Dendritic cell treated with granulocyte-macrophage colony-stimulating factor and Interleukin-4, amounts not matched to agents 40 ng/mL and 50 ng/mL, for 4 days (primary cell): ENCODE results near the gene MPG.

ENCODE experiments used
- H3K27ac Mint-ChIP-seq: one replicate; pipeline ENCODE4 v1.8.0; 2022; ENCODE audit warnings: mild to moderate bottlenecking, mixed read lengths
- H3K27me3 Mint-ChIP-seq: one replicate; pipeline ENCODE4 v1.8.0; 2022; ENCODE audit warnings: mild to moderate bottlenecking, mixed read lengths
- H3K36me3 Mint-ChIP-seq: one replicate; pipeline ENCODE4 v1.8.0; 2022; ENCODE audit warnings: low read depth, mixed read lengths
- H3K4me1 Mint-ChIP-seq: one replicate; pipeline ENCODE4 v1.8.0; 2022; ENCODE audit warnings: low read depth, mixed read lengths
- H3K4me3 Mint-ChIP-seq: one replicate; pipeline ENCODE4 v1.8.0; 2022; ENCODE audit warnings: mild to moderate bottlenecking, moderate library complexity, mixed read lengths
- H3K9me3 Mint-ChIP-seq: one replicate; pipeline ENCODE4 v1.8.0; 2022; ENCODE audit warnings: mixed read lengths
- intact Hi-C: fragments of 100-400 bp; cut with micrococcal nuclease; formaldehyde crosslinking; loops from one replicate; pipeline ENCODE4 v1.15.0; 2022

MPG gene

GRCh38 chr16:78444-79150 lies 572 bp downstream of the MPG start:
- H3K36me3 Mint-ChIP-seq, result peaks cover 46% of the 10 kb centered on the region
- peaks cover 56% of the 10 kb centered on the region for H3K4me1 Mint-ChIP-seq
- H3K27ac Mint-ChIP-seq, result peak overlapping the region; percentile 62
- no peaks in the 10 kb centered on the region for H3K9me3 Mint-ChIP-seq
- H3K27me3 Mint-ChIP-seq, result peaks cover 24% of the 10 kb centered on the region
- H3K4me3 Mint-ChIP-seq, result peak overlapping the region; percentile 81
- intact Hi-C loops, result no loop called here

DNA sequence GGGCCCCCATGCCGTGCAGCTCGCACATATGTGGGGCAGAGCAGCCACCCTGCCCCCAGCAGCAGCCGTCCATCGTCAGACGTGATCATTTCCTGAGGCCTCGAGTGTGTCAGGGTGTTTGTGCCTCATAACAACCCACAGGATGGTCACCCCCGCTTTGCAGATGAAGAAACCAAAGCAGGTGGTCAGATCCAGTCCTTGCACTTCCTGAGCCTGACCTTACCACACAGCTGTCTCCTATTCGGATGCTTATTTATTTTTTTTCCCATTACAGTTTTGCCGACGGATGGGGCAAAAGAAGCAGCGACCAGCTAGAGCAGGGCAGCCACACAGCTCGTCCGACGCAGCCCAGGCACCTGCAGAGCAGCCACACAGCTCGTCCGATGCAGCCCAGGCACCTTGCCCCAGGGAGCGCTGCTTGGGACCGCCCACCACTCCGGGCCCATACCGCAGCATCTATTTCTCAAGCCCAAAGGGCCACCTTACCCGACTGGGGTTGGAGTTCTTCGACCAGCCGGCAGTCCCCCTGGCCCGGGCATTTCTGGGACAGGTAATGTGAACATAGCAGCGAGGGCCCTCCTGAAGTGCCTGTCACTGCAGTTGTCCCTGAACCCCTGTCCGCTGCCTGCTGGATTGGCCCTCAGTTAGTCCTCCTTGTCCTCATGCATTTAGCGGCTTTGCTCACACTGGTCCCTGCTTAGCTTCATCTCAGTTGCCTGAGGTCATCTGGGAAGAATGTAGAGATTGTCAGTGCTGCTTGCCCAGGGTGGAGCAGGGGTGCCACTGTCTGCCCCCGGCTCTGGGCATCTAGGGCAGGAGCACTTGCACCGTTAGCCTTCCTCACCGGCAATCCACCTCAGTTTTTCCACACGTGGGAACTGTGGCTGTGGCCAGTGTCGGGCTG lies 1.4 kb downstream of the MPG start:
- H3K27ac Mint-ChIP-seq, result peak overlapping the region; percentile 62
- peaks cover 16% of the 10 kb centered on the region for H3K27me3 Mint-ChIP-seq
- H3K9me3 Mint-ChIP-seq, result no peaks in the 10 kb centered on the region
- intact Hi-C loops, result no loop called here
- H3K4me1 Mint-ChIP-seq, result peaks cover 64% of the 10 kb centered on the region
- peak overlapping the region; percentile 81 for H3K4me3 Mint-ChIP-seq
- H3K36me3 Mint-ChIP-seq, result peaks cover 55% of the 10 kb centered on the region

DNA sequence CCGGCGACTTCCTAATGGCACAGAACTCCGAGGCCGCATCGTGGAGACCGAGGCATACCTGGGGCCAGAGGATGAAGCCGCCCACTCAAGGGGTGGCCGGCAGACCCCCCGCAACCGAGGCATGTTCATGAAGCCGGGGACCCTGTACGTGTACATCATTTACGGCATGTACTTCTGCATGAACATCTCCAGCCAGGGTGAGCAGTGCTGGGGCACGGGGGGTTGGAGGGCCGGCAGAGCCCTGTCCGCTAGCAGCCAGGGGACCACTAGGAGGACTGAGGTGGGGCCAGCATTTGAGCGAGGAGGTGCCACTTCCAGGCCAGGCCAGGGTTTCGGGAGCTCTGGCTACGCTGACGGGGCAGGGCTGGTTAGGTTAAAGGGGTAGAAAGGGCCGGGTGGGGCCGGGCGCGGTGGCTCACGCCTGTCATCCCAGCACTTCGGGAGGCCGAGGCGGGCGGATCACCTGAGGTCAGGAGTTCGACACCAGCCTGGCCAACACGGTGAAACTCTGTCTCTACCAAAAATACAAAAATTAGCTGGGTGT lies 5.1 kb downstream of the MPG start:
- Mint-ChIP-seq H3K9me3 (no peaks in the 10 kb centered on the region), H3K4me1 (peaks cover 59% of the 10 kb centered on the region), H3K36me3 (peaks cover 92% of the 10 kb centered on the region), H3K27me3 (no peaks in the 10 kb centered on the region), H3K4me3 (no peak overlapping the region), H3K27ac (peak overlapping the region; percentile 25)
- intact Hi-C loops, result no loop called here

- intact Hi-C loops, result no loop called here
- Mint-ChIP-seq H3K27me3 (no peaks in the 10 kb centered on the region), H3K9me3 (no peaks in the 10 kb centered on the region), H3K27ac (peak overlapping the region; percentile 40), H3K4me3 (no peak overlapping the region), H3K36me3 (peaks cover 93% of the 10 kb centered on the region), H3K4me1 (peaks cover 54% of the 10 kb centered on the region)
These were observed 6.0 kb downstream of the MPG start for GRCh38 chr16:83781-84615.

GRCh38 chr16:84718-85406 lies 6.8 kb downstream of the MPG start:
- Mint-ChIP-seq H3K36me3 (peaks cover 93% of the 10 kb centered on the region), H3K4me3 (peak overlapping the region; percentile 14), H3K4me1 (peaks cover 45% of the 10 kb centered on the region), H3K27me3 (no peaks in the 10 kb centered on the region), H3K27ac (peak overlapping the region; percentile 40), H3K9me3 (no peaks in the 10 kb centered on the region)
- intact Hi-C loops, result no loop called here

- Mint-ChIP-seq H3K36me3 (peaks cover 93% of the 10 kb centered on the region), H3K4me1 (peaks cover 40% of the 10 kb centered on the region), H3K27ac (peak overlapping the region; percentile 40), H3K9me3 (no peaks in the 10 kb centered on the region), H3K4me3 (no peak overlapping the region), H3K27me3 (no peaks in the 10 kb centered on the region)
- intact Hi-C loops, result no loop called here
These were observed 7.4 kb downstream of the MPG start for GRCh38 chr16:85407-85782.

GRCh38 chr16:85865-86264 lies 7.8 kb downstream of the MPG start:
- no peaks in the 10 kb centered on the region for H3K9me3 Mint-ChIP-seq
- H3K4me1 Mint-ChIP-seq, result peaks cover 39% of the 10 kb centered on the region
- H3K36me3 Mint-ChIP-seq, result peaks cover 93% of the 10 kb centered on the region
- intact Hi-C loops, result no loop called here
- no peak overlapping the region for H3K27ac Mint-ChIP-seq
- H3K4me3 Mint-ChIP-seq, result no peak overlapping the region
- H3K27me3 Mint-ChIP-seq, result no peaks in the 10 kb centered on the region

- intact Hi-C loops, result no loop called here
These were observed 8.5 kb downstream of the MPG start for GRCh38 chr16:86483-86952.

GRCh38 chr16:88613-89012 lies 10.6 kb downstream of the MPG start:
- Mint-ChIP-seq H3K27ac (no peak overlapping the region), H3K4me3 (no peak overlapping the region), H3K36me3 (peaks cover 86% of the 10 kb centered on the region), H3K27me3 (no peaks in the 10 kb centered on the region), H3K4me1 (peaks cover 26% of the 10 kb centered on the region), H3K9me3 (no peaks in the 10 kb centered on the region)
- intact Hi-C loops, result no loop called here

More at GRCh38 chr16:86483-86952, 8.5 kb downstream of the MPG start:
- H3K27me3 Mint-ChIP-seq, result no peaks in the 10 kb centered on the region
- peaks cover 39% of the 10 kb centered on the region for H3K4me1 Mint-ChIP-seq
- peaks cover 90% of the 10 kb centered on the region for H3K36me3 Mint-ChIP-seq
- no peak overlapping the region for H3K27ac Mint-ChIP-seq
- no peak overlapping the region for H3K4me3 Mint-ChIP-seq
- no peaks in the 10 kb centered on the region for H3K9me3 Mint-ChIP-seq

DNA sequence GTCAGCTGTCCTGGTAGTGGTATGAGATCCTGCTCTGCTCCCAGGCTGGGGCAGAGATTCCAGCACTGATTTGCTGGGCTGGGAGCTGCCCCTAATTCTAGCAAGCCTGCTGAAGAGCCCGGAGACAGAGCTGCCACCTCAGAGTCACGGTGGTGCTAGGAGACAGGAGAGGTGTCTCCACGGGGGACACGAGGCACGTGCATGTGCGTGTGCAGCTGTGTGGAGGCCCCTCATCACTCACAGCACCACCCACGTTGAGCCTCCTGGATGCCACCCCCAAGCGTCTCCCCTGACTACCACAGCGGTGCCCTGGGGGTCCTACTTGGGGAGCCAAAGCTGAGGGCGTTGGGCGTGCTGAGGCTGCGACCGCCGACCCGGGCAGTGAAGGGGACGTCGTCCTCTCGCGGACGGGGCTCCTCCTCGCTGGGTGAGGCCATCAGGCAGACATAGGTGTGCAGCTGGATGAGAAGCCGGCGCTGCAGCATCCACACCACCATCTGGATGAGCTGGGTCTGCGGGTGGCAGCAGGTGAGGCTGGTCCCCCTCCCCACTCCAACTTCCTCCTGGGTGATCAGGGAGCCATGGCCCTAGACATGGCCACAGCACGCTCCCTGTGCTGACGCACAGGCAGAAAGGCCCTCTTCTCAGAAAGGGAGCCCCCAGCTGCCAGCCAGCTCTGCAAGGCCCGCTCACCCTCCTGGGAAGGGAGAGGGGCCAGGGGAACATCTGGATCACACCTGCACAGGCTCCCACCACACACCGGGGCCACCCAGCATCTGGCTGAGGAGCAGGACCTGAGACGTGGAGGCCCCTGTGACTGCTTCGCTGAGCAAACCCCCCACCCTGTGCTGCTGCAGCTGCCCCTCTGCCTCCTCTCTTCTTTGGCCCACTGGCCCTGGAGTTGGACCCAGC lies 11.6 kb downstream of the MPG start:
- Mint-ChIP-seq H3K4me3 (no peak overlapping the region), H3K27me3 (no peaks in the 10 kb centered on the region), H3K4me1 (peaks cover 16% of the 10 kb centered on the region), H3K36me3 (peaks cover 86% of the 10 kb centered on the region), H3K27ac (no peak overlapping the region), H3K9me3 (no peaks in the 10 kb centered on the region)
- intact Hi-C loops, result no loop called here

DNA sequence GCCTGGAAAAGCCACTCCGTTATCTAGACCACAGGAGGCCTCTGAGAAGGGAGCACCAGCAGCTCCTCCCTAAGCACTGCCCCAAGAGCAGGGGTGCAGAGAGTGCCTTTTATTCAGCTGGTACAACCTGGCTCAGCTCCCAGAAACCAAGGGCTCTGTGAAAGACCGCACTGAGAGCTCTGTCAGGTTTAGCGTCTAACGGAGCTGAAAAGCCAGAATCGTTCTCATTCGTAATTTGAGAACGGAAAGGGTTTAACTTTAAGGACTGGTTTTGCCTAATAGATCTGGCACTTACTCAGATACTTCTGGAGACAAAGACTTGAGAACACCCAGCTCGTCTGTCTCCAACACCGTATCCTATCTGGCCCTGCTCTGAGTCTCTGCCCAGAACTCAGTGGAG lies 13.5 kb downstream of the MPG start:
- Mint-ChIP-seq H3K27ac (no peak overlapping the region), H3K4me3 (no peak overlapping the region), H3K9me3 (no peaks in the 10 kb centered on the region), H3K27me3 (no peaks in the 10 kb centered on the region), H3K4me1 (no peaks in the 10 kb centered on the region), H3K36me3 (peaks cover 80% of the 10 kb centered on the region)
- intact Hi-C loops, result no loop called here
